ENCODE measurements around the gene SSH2. TPM values are rescaled to one million over a fixed set of nuclear protein-coding genes. Genes with fewer than 3 reads are reported as not detected.

The SSH2 gene
- total and polyA plus RNA-seq, 9 of the 15 experiments (the other 6 are each of a cell fraction or from before 2014, with no cell fraction given): 3.9 to 16.1 (median 10.2) TPM

DNA sequence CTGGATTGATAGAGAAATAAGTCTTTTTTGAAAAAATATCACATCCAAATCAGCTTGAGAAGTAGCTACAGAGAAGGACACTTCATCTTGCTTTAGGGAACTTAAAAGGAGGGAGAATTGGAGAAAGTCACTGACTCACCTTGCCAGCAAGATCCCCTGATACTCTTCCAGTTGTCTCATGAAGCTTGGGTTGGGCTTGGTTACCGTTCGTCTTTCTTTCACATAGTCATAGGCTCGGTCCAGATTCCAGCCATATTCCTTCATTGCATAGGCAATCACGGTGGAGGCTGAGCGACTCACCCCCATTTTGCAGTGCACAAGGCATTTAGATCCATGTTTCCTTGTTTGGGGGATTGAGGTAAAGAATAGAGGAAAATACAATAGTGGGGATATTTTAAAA, 282.0 kb downstream of the SSH2 start:
- Histone ChIP-seq H3K4me2 (ENCODE audit: insufficient read depth, low read length) (no peak overlapping the region), H3K9me1 (ENCODE audit: control insufficient read depth, insufficient read depth, low read length) (no peaks in the 10 kb centered on the region), H3K27ac (ENCODE audit: extremely low read depth, low read depth, low read length) (no peak overlapping the region), H3K4me1 (replicated peaks in 1 of 2; ENCODE audit: control insufficient read depth in 2 of 2, insufficient read depth in 2 of 2, low read length in 2 of 2) (peaks cover 0 to 19% of the 10 kb centered on the region in 2 experiments; a peak in 3 of 5 replicates), H3K9ac (ENCODE audit: insufficient read depth in 1 of 2, low read depth in 2 of 2, low read length in 2 of 2) (no peak overlapping the region), H3K4me3 (no peak overlapping the region), H4K20me1 (replicated peaks; ENCODE audit: control insufficient read depth, insufficient read depth, low read length) (no peaks in the 10 kb centered on the region), H2AFZ (ENCODE audit: low read depth, low read length) (no peak overlapping the region), H3K27me3 (ENCODE audit: control insufficient read depth in 2 of 2, insufficient read depth in 2 of 2, low read length in 2 of 2) (no peaks in the 10 kb centered on the region), H3K36me3 (ENCODE audit: control insufficient read depth, insufficient read depth, low read length) (no peaks in the 10 kb centered on the region), H3K9me3 (replicated peaks; ENCODE audit: control insufficient read depth, insufficient read depth, low read depth, low read length) (no peaks in the 10 kb centered on the region), H3K79me2 (ENCODE audit: control insufficient read depth, insufficient read depth, low read length) (no peaks in the 10 kb centered on the region)
- FAIRE-seq: no peak
- ATAC-seq: no peak
- no peak for TF ChIP-seq TAF1 (IDR thresholded peaks at IDR 0.05; ENCODE audit: control insufficient read depth, extremely low read depth, insufficient read depth, low read length, severe bottlenecking)
- no peak for TF ChIP-seq TGIF2 (CRISPR knock-in tag; IDR thresholded peaks at IDR 0.05)
- TF ChIP-seq, protein P1, sequence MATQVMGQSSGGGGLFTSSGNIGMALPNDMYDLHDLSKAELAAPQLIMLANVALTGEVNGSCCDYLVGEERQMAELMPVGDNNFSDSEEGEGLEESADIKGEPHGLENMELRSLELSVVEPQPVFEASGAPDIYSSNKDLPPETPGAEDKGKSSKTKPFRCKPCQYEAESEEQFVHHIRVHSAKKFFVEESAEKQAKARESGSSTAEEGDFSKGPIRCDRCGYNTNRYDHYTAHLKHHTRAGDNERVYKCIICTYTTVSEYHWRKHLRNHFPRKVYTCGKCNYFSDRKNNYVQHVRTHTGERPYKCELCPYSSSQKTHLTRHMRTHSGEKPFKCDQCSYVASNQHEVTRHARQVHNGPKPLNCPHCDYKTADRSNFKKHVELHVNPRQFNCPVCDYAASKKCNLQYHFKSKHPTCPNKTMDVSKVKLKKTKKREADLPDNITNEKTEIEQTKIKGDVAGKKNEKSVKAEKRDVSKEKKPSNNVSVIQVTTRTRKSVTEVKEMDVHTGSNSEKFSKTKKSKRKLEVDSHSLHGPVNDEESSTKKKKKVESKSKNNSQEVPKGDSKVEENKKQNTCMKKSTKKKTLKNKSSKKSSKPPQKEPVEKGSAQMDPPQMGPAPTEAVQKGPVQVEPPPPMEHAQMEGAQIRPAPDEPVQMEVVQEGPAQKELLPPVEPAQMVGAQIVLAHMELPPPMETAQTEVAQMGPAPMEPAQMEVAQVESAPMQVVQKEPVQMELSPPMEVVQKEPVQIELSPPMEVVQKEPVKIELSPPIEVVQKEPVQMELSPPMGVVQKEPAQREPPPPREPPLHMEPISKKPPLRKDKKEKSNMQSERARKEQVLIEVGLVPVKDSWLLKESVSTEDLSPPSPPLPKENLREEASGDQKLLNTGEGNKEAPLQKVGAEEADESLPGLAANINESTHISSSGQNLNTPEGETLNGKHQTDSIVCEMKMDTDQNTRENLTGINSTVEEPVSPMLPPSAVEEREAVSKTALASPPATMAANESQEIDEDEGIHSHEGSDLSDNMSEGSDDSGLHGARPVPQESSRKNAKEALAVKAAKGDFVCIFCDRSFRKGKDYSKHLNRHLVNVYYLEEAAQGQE (IDR thresholded peaks at IDR 0.05; ENCODE audit: borderline replicate concordance): no peak
- TF ChIP-seq, protein P1 (CRISPR knock-in tag; IDR thresholded peaks at IDR 0.05; ENCODE audit: low read depth): no peak
- TF ChIP-seq, protein P2, sequence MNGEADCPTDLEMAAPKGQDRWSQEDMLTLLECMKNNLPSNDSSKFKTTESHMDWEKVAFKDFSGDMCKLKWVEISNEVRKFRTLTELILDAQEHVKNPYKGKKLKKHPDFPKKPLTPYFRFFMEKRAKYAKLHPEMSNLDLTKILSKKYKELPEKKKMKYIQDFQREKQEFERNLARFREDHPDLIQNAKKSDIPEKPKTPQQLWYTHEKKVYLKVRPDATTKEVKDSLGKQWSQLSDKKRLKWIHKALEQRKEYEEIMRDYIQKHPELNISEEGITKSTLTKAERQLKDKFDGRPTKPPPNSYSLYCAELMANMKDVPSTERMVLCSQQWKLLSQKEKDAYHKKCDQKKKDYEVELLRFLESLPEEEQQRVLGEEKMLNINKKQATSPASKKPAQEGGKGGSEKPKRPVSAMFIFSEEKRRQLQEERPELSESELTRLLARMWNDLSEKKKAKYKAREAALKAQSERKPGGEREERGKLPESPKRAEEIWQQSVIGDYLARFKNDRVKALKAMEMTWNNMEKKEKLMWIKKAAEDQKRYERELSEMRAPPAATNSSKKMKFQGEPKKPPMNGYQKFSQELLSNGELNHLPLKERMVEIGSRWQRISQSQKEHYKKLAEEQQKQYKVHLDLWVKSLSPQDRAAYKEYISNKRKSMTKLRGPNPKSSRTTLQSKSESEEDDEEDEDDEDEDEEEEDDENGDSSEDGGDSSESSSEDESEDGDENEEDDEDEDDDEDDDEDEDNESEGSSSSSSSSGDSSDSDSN (IDR thresholded peaks at IDR 0.05; ENCODE audit: borderline replicate concordance in 1 of 2, low read depth in 2 of 2, low read length in 2 of 2): no peak
- TF ChIP-seq HNRNPUL1 (IDR thresholded peaks at IDR 0.05; ENCODE audit: low read length): no peak
- TF ChIP-seq CGGBP1 (CRISPR knock-in tag; IDR thresholded peaks at IDR 0.05): no peak
- no peak for TF ChIP-seq COPS2 (conservative IDR thresholded peaks at IDR 0.05)
- no peak for TF ChIP-seq RFX5 (IDR thresholded peaks at IDR 0.05; ENCODE audit: low read depth, low read length)
- no peak for TF ChIP-seq FOXO4 (CRISPR knock-in tag; IDR thresholded peaks at IDR 0.05)
- no TSS peak for BruUV-seq (replicated peaks)
- ChIA-PET CTCF (ENCODE audit: low intra/inter-chr PET ratio) (interaction anchor here (0.6 kb wide), 1 partner anchor 25 kb away, joined by 5 read pairs; the partner anchor contains the start of gene CORO6), POLR2A (no interaction called here)
- no peak for DNase-seq (ENCODE audit: extremely low read depth in 1 of 4, low spot score in 3 of 4)
- WGBS (ENCODE audit: insufficient coverage, low coverage, missing lambda C conversion rate): 55% methylated on average over 5 of the region's 5 CpGs
- in situ Hi-C loops (cut with MboI): no loop called here
- intact Hi-C loops (cut with micrococcal nuclease): no loop called here
